Liver (tissue), 9 donors: ENCODE measurements around the gene LENG9. TPM values are rescaled to one million over a fixed set of nuclear protein-coding genes. Genes with fewer than 3 reads are reported as not detected.

Experiments
- DNase-seq: peaks from one replicate; pipeline ENCODE4 v3.0.0-alpha.2; 2017; ENCODE audit warnings: low spot score
- H3K27ac ChIP-seq, 2 donors: one replicate each; pipeline ENCODE4 v1.7.0; 2013; ENCODE audit warnings: inconsistent platforms in 2 of 2, low read length in 2 of 2, control low read depth in 1 of 2, low read depth in 1 of 2, mild to moderate bottlenecking in 1 of 2
- H3K27me3 ChIP-seq, 4 donors: one replicate each; pipeline versions ENCODE4 v1.6.1 to v1.7.0; 2013; ENCODE audit warnings: low read length in 3 of 4, inconsistent platforms in 1 of 4, mild to moderate bottlenecking in 1 of 4, moderate library complexity in 1 of 4; ENCODE audit not compliant: control insufficient read depth in 4 of 4, insufficient read depth in 4 of 4
- H3K36me3 ChIP-seq, 4 donors: one replicate each; pipeline versions ENCODE4 v1.6.1 to v1.7.0; 2013; ENCODE audit warnings: low read length in 3 of 4, mild to moderate bottlenecking in 3 of 4, low read depth in 1 of 4, moderate library complexity in 1 of 4; ENCODE audit not compliant: control insufficient read depth in 4 of 4, insufficient read depth in 3 of 4
- H3K4me1 ChIP-seq, 4 donors: one replicate each; pipeline versions ENCODE4 v1.6.1 to v1.7.0; 2013; ENCODE audit warnings: low read length in 3 of 4, mild to moderate bottlenecking in 3 of 4, moderate library complexity in 1 of 4; ENCODE audit not compliant: control insufficient read depth in 4 of 4, insufficient read depth in 4 of 4
- H3K4me3 ChIP-seq, 3 donors: one replicate each; pipeline versions ENCODE4 v1.6.1 to v1.7.0; 2013; ENCODE audit warnings: low read length in 3 of 3, control low read depth in 1 of 3, low read depth in 1 of 3, mild to moderate bottlenecking in 1 of 3
- H3K9ac ChIP-seq, 2 donors: one replicate each; pipeline ENCODE4 v1.7.0; 2013; ENCODE audit warnings: low read length in 2 of 2, mild to moderate bottlenecking in 2 of 2, moderate library complexity in 2 of 2, control low read depth in 1 of 2, low read depth in 1 of 2
- H3K9me3 ChIP-seq, 4 donors: one replicate each; pipeline versions ENCODE4 v1.6.1 to v1.7.0; 2013; ENCODE audit warnings: low read length in 3 of 4; ENCODE audit not compliant: control insufficient read depth in 4 of 4
- ATF3 ChIP-seq: IDR thresholded peaks from 2 replicates; pipeline ENCODE4 v1.6.1; 2016; ENCODE audit warnings: antibody characterized with exemption
- EGR1 ChIP-seq, 2 donors: IDR thresholded peaks; 2 replicates each; pipeline ENCODE4 v1.6.1; 2016 to 2018; ENCODE audit warnings: antibody characterized with exemption in 2 of 2, low read depth in 2 of 2
- FOXA1 ChIP-seq: IDR thresholded peaks from 2 replicates; pipeline ENCODE4 v1.6.1; 2016; ENCODE audit warnings: antibody characterized with exemption
- FOXA2 ChIP-seq: IDR thresholded peaks from 2 replicates; pipeline ENCODE4 v1.6.1; 2016; ENCODE audit warnings: antibody characterized with exemption
- GABPA ChIP-seq, 2 donors: IDR thresholded peaks in 1 of 2; conservative IDR thresholded peaks in 1 of 2; 2 replicates each; pipeline ENCODE4 v1.6.1; 2016; ENCODE audit warnings: antibody characterized with exemption in 2 of 2, mild to moderate bottlenecking in 1 of 2, moderate library complexity in 1 of 2
- HNF4A ChIP-seq, 2 donors: conservative IDR thresholded peaks; 2 replicates each; pipeline ENCODE4 v1.6.1; 2016; ENCODE audit warnings: antibody characterized with exemption in 2 of 2, mild to moderate bottlenecking in 2 of 2
- JUND ChIP-seq, 2 donors: IDR thresholded peaks; 2 replicates each; pipeline ENCODE4 v1.6.1; 2016; ENCODE audit warnings: antibody characterized with exemption in 2 of 2
- NR2F2 ChIP-seq: IDR thresholded peaks from 2 replicates; pipeline ENCODE4 v1.6.1; 2016; ENCODE audit warnings: antibody characterized with exemption
- RAD21 ChIP-seq, 2 donors: IDR thresholded peaks; 2 replicates each; pipeline ENCODE4 v1.6.1; 2016; ENCODE audit warnings: antibody characterized with exemption in 2 of 2, mild to moderate bottlenecking in 2 of 2
- REST ChIP-seq: IDR thresholded peaks from 2 replicates; pipeline ENCODE4 v1.6.1; 2016; ENCODE audit warnings: antibody characterized with exemption, mild to moderate bottlenecking
- RXRA ChIP-seq, 2 donors: IDR thresholded peaks; 2 replicates each; pipeline ENCODE4 v1.6.1; 2017 to 2018; ENCODE audit warnings: antibody characterized with exemption in 2 of 2, mild to moderate bottlenecking in 1 of 2
- SP1 ChIP-seq: IDR thresholded peaks from 2 replicates; pipeline ENCODE4 v1.6.1; 2018; ENCODE audit warnings: antibody characterized with exemption, mild to moderate bottlenecking
- TAF1 ChIP-seq: conservative IDR thresholded peaks from 2 replicates; pipeline ENCODE4 v1.6.1; 2016; ENCODE audit warnings: antibody characterized with exemption, mild to moderate bottlenecking
- YY1 ChIP-seq: IDR thresholded peaks from 2 replicates; pipeline ENCODE4 v1.6.1; 2016; ENCODE audit warnings: antibody characterized with exemption, mild to moderate bottlenecking
- whole genome bisulfite sequencing: extraction: QIAGEN DNeasy Blood & Tissue Kit; methylation state at CpG from one replicate; pipeline ENCODE4 v1.1.7; 2013; 5-methylcytosine and 5-hydroxymethylcytosine counted together
- polyA plus RNA-seq, 2 donors: library from polyadenylated mRNA; stranded (reverse) in 1 of 2; unstranded in 1 of 2; fragments of 200-250 nt in 1 of 2; fragments of >200 nt in 1 of 2; fragmentation: Nextera tagmentation in 1 of 2; extraction: Ambion mirVana in 1 of 2; gene quantifications; one replicate each; pipeline versions ENCODE4 v1.2.1 to v1.2.3, GENCODE V29; 2013 to 2015
- total RNA-seq, 2 donors: library from RNA; depleted of rRNA; stranded (reverse); fragments of >200 nt; gene quantifications; one replicate each; pipeline ENCODE4 v1.2.3, GENCODE V29; 2014
- TF ChIP-seq, protein P1 (sequence below): fragments of 150-350 bp; IDR thresholded peaks from 2 replicates; pipeline ENCODE4 v1.5.1; 2017; ENCODE audit warnings: improper control_type of control experiment, low read depth, low read length; ENCODE audit not compliant: missing input control
- donor health status: healthy.
- donor health status: healthy.
- donor health status: healthy.
- donor health status: healthy.
- donor health status: healthy.

LENG9 gene
- total and polyA plus RNA-seq, 4 donors = 0.19 to 6.9 (median 2.0) TPM

DNA sequence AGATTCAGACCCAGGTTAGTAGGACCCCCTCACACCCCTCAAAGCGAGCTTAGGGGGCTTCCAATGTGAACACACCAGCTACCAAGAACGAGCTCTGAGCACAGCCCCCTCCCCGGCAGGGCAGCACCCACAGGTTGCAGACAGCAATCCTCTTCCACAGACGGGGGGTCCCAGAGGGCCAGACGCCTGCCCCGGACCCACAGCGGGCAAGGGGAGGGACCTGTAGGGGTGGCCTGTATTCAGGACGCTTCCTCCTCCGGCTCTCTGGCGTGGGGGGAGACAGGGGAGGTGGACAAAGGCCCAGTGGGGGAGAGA, 43.6 kb downstream of the LENG9 start:
- H3K27ac ChIP-seq = no peak overlapping the region

GRCh38 chr19:54418930-54419800, 44.4 kb downstream of the LENG9 start:
- no peak for DNase-seq
- H3K36me3 ChIP-seq = no peaks in the 10 kb centered on the region
- no peak overlapping the region for H3K4me3 ChIP-seq
- no peaks in the 10 kb centered on the region for H3K4me1 ChIP-seq
- no peak overlapping the region for H3K9ac ChIP-seq
- WGBS = 80% methylated on average over 26 of the region's 26 CpGs
- H3K27ac ChIP-seq = no peak overlapping the region
- peaks cover 0 to 13% (median 9%) of the 10 kb centered on the region in 4 donors for H3K27me3 ChIP-seq
- no peaks in the 10 kb centered on the region for H3K9me3 ChIP-seq
- no peak for TF ChIP-seq TAF1
- no peak for TF ChIP-seq RAD21 (IDR thresholded peaks at IDR 0.05)
- TF ChIP-seq ATF3 = no peak
- TF ChIP-seq GABPA (IDR thresholded peaks at IDR 0.05 in 1 of 2, conservative IDR thresholded peaks at IDR 0.05 in 1 of 2) = no peak
- TF ChIP-seq, protein P1, sequence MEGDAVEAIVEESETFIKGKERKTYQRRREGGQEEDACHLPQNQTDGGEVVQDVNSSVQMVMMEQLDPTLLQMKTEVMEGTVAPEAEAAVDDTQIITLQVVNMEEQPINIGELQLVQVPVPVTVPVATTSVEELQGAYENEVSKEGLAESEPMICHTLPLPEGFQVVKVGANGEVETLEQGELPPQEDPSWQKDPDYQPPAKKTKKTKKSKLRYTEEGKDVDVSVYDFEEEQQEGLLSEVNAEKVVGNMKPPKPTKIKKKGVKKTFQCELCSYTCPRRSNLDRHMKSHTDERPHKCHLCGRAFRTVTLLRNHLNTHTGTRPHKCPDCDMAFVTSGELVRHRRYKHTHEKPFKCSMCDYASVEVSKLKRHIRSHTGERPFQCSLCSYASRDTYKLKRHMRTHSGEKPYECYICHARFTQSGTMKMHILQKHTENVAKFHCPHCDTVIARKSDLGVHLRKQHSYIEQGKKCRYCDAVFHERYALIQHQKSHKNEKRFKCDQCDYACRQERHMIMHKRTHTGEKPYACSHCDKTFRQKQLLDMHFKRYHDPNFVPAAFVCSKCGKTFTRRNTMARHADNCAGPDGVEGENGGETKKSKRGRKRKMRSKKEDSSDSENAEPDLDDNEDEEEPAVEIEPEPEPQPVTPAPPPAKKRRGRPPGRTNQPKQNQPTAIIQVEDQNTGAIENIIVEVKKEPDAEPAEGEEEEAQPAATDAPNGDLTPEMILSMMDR = no peak

More for the DNA sequence above, 43.6 kb downstream of the LENG9 start:
- TF ChIP-seq YY1 (no peak), HNF4A (conservative IDR thresholded peaks at IDR 0.05) (no peak), GABPA (IDR thresholded peaks at IDR 0.05 in 1 of 2, conservative IDR thresholded peaks at IDR 0.05 in 1 of 2) (no peak), TAF1 (no peak), RAD21 (IDR thresholded peaks at IDR 0.05) (no peak), NR2F2 (no peak), REST (no peak), JUND (IDR thresholded peaks at IDR 0.05) (no peak), FOXA1 (no peak), SP1 (no peak), FOXA2 (no peak), EGR1 (IDR thresholded peaks at IDR 0.05; ENCODE audit: low read depth in 2 of 2) (no peak), RXRA (IDR thresholded peaks at IDR 0.05) (no peak)
- TF ChIP-seq, protein P1 = no peak
- peaks cover 0 to 13% (median 9%) of the 10 kb centered on the region in 4 donors for H3K27me3 ChIP-seq
- no peaks in the 10 kb centered on the region for H3K4me1 ChIP-seq
- H3K9me3 ChIP-seq = no peaks in the 10 kb centered on the region
- no peak overlapping the region for H3K9ac ChIP-seq
- no peaks in the 10 kb centered on the region for H3K36me3 ChIP-seq
- WGBS = 22% methylated on average over 10 of the region's 10 CpGs
- no peak for DNase-seq
- H3K4me3 ChIP-seq = no peak overlapping the region
